Adrenal gland (tissue), 5 donors: ENCODE data around the gene MPL.

Source experiments
- POLR2A ChIP-seq, 2 donors: fragments of 450-650 bp; IDR thresholded peaks; one replicate each; pipeline ENCODE4 v1.6.1; 2017; ENCODE audit warnings: antibody characterized with exemption in 2 of 2, mild to moderate bottlenecking in 2 of 2, moderate library complexity in 1 of 2
- TF ChIP-seq, protein P1 (sequence below), 6 experiments: fragments of 450-650 bp in 4 of 6; fragments of 200-600 bp in 2 of 6; sonication (generic) in 1 of 6; IDR thresholded peaks; 1 replicate in 5 of 6; 2 replicates in 1 of 6; pipeline versions ENCODE4 v1.5.1 to v1.8.0; 2016 to 2021; ENCODE audit warnings: antibody characterized with exemption in 6 of 6, mild to moderate bottlenecking in 2 of 6, moderate library complexity in 1 of 6
- donor health status: DM: no; HTN: no; CAD: no.

DNA sequence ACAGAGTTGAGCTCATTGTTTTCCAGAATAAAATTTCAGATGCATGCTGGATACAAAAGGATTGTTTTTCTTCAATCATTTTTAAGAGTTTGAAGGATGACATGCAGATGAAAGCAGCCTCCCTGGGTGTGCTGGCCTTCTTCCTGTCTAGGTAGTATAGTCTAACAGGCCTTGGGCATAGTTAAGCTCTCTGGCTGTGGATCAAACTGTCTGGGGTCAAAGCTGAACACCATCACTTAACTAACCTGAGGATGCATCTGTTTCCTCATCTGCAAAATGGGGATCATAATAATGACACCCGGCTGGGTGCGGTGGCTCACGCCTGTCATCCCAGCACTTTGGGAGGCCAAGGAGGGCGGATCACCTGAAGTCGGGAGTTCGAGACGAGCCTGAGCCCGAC lies 42.9 kb upstream of the MPL start:
- no peak for TF ChIP-seq POLR2A (IDR thresholded peaks at IDR 0.05)
- TF ChIP-seq, protein P1, sequence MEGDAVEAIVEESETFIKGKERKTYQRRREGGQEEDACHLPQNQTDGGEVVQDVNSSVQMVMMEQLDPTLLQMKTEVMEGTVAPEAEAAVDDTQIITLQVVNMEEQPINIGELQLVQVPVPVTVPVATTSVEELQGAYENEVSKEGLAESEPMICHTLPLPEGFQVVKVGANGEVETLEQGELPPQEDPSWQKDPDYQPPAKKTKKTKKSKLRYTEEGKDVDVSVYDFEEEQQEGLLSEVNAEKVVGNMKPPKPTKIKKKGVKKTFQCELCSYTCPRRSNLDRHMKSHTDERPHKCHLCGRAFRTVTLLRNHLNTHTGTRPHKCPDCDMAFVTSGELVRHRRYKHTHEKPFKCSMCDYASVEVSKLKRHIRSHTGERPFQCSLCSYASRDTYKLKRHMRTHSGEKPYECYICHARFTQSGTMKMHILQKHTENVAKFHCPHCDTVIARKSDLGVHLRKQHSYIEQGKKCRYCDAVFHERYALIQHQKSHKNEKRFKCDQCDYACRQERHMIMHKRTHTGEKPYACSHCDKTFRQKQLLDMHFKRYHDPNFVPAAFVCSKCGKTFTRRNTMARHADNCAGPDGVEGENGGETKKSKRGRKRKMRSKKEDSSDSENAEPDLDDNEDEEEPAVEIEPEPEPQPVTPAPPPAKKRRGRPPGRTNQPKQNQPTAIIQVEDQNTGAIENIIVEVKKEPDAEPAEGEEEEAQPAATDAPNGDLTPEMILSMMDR (IDR thresholded peaks at IDR 0.05) = no peak
